ENCODE results near the gene DIP2B.

Gene DIP2B

DNA sequence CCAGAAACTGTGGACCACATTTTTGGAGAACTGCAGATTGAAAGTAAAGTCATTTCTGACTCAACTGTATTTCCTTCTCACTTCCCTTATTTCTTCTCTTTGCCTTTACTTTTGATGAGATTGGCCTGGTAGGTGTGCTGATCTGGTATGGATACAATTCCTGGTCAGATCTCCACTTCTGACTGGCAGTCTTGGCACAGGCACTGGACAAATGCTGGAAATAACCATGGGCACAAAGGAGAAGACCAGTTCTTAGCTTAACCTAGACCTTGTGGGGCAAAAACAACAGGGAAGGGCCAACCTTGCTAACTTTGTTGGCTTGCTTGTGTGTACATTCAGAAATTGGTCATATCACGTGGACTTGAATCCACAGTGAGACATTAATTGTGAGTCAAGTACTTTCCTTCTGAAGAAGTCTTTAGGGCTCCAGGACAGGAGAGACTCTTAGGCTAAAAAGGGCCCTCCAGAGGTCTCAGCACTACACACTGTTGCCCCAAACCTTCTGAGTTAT lies 75.0 kb downstream of the DIP2B start:
- no peak for DNase-seq

DNA sequence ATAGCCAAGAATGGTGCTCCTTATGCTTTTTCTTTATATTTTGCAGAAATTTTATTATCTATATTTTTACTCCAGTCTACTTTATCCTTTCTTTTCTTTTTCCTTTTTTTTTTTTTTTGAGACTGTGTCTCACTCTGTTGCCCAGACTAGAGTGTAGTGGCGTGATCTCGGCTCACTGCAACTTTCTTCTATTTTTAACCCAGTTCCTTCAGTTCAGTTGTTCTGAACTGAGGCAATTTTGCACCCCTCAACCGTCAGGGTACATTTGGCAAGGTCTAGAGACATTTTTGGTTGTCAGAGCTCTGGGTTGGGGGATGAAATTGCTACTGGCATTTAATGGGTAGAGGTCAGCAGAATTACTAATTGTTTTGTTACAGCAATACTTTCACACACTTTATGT lies 75.7 kb downstream of the DIP2B start:
- no peak for DNase-seq

DNA sequence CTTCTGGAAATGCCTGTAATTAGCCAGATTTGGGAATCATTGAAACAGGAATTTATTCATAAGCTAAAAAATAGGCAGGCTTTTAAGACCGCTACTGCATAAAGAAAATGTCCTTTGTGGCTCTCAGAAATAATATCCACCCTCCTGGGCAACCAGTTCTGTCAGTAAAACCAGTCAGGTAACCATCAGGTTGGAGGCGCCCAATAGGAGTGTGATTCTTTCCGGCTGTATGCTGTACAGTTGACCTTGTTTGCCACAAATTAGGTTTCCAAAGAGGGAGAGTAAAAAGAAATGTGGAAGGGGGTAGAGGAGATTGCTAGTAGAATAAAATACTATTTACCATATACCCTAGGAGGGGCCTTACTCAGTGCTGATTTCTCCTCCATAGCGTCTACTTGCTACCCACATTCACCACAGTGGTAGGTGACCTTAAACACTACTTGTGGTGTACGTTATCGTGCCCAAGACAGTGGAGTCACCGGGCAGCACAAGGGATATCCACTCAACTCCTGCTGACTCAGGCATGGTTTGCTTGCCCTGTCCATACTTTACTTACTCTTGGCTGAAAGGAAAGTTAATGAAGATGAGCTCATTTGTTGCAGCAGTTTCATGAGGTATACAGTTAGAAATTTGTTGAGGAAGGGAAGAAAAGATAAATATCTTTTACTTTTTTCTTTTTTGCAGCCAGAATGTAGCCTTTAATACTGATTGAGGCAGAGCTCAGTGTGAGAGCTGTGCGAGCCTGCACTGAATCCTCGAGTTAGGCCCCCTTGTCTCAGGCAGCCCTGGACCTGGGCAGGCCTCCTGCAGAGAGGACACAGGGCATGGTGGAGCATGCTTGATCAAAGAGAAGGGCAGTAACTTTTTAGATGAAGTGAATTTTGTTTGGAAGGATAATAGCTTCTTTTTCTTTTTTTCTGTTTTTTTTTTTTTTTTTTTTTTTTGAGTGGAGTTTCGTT lies 76.7 kb downstream of the DIP2B start:
- peak; percentile 50 for DNase-seq

DNA sequence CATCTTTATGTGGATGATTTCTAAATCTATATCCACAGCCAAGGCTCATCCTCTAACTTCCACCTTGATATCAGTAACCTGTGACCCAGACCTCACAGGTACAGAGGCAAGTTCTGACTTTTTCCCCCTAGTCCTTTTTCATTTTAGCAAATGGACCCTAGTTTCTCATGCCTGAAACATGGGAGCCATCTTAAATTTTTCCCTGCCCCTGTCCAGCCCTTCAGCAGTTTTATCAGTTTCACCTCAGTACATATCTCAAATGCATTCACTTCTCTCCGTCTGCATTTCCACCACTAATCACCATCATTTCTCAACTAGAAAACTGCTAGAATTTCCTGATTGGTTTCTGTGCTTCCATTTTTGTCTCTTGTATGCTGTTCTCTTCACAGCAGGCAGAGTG lies 79.3 kb downstream of the DIP2B start:
- DNase-seq, result no peak

DNA sequence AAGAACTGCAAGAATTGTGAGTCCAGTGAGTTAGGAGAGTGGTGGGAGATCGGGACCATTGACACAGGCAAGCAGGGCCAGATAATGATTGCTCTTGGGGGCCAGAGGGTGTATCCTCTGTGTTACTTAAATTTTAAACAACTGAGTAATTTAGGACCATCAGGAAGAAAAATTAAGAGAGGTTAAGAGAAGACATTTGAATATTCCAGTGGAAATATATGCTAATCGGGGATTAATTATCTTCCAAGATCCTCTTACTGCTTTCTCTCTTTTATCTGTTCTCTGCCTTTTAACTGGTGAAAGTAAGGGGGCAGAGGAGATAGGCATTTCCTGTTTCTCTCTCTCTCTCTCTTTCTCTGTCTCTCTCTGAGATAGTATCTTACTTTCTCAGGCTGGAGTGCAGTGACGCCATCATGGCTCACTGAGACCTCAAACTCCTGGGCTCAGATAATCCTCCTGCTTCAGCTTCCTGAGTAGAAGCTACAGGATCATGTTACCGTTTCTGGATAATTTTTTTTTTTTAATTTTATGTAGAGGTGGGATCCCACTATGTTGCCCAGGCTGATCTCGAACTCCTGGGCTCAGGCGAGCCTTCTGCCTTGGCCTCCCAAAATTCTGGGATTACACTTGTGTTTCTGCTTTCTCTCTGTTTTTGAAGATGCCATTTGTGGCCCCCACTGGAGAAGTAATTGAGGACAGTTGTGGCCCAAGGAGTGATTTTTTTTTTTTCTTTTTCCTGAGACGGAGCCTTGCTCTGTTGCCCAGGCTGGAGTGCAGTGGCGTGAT lies 85.1 kb downstream of the DIP2B start:
- DNase-seq, result peak; percentile 77

DNA sequence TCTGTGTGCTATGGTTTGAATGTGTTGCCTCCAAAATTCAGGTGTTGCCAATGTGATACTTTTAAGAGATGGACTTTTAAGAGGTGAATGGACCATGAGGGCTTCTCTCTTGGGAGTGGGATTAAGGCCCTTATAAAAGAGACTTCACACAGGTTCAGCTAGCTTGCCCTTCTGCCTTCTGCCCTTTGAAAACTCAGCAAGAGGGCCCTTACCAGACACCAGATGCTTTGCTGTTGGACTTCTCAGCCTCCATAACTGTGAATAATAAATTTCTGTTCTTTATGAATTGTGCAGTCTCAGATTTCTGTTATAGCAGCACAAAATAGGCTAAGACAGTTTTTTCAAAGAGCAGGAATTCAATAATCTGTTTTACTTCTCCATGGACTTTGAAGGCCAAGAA lies 86.1 kb downstream of the DIP2B start:
- DNase-seq, result no peak

DNA sequence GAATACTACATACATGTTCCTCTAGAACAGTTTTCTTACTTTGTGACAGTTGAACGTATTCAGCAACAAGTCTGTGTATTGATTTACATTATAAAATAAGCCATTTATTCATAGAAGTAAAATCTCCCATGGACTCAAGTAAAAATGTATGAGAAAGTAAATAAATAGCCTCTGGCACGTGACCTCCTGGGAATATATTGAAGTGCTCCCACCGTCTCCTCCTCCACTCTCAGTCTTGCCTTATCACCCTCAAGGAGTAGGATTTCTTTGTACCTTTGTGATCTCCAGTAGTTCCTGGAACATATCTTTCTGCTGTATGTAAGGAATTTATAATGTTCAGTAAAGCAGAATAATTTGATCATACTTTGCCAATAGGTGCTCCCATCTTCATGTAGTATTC lies 90.9 kb downstream of the DIP2B start:
- no peak for DNase-seq

DNA sequence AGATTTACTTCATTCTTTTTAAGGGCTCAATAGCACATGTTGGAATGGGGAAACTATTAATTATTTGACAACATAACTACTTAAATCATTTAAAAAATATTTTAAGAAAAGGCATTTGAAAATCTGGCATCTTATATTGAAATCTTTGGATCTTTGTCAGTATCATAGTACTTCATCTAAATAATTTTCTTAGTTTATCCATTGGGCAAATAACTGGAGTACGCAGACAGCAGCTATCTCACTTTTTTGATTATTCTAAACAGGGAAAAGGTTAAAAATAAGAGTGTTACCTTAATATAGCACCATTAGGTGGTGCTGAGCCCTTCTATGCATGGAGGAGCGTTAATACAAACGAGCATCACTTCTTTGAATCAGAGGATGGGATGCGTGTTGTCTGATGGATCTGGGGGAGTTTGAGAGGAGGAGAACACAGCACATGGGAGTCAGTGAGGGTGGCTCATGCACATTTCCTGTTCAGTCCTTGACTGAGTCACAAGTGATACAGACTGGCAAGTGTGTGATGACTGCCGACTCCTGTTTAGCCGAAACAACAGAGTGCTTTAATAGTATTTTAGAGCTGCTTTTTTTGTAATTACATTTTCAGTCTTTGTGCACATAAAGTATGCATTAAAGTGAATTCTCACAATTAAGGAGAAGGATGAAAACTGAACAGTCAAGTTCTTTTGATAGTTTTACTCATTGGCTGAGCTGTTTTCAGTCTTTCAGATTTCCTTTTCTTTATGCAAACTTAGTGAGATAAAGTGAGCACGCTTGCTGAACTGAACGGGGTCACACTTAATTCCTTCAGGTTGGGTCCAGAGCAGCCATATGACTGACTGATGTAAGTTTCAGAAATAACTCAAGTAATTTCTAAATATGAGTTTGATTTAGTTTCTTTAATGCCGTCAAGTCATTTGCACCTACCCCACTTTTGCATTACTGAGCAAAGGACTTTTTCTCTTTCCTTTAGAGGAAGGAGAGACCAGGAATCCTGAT lies 92.7 kb downstream of the DIP2B start:
- peak; percentile 75 for DNase-seq

DNA sequence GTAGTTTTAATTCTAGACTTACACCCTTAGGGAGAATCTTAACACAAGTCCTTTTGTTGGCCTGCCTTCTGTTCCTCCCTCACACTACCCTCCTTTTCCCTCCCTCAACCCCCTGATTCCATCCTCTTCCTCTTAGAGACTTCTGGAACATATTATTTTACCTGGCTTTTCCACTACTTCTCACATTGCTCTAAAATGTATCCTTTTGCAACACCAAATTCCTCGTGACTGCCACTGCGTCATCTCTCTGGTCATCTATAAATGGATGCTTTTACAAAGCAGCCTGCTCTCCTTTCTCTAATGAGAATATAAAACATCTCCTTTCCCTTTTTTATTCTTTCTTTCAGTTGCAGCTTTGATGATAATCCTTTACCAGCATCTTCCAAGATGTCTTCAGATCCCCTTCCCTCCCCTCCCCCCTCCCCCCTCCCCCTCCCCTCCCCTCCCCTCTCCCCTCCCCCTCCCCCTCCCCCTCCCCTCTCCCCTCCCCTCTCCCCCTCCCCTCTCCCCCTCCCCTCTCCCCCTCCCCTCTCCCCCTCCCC lies 93.6 kb downstream of the DIP2B start:
- DNase-seq, result no peak

DNA sequence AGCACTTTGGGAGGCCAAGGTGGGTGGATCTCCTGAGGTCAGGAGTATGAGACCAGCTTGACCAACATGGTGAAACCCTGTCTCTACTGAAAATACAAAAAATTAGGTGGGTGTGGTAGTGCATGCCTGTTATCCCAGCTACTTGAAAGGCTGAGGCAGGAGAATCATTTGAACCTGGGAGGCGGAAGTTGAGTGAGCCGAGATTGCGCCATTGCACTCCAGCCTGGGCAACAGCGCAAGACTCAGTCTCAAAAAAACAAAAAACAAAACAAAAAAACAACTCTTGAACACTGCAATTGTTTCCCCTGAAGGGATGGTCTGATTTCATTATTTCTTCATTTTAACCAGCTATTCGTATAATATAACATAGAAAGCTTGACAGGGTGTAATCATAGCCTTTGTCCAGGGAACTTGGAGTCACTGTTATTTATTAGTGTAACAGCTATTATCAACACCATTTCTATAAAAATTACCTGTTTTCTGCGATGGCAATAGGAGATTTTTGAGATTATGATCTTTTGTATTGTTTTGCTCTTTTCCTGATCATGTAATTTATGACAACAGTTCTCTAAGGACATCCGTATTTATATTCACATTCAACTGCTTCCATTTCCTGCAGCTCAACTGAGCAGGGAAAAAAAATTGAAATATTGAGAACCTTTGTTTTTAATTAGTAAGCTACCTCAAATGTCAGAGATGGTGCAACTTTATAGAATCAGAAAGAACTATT lies 94.7 kb downstream of the DIP2B start:
- DNase-seq, result no peak

DNA sequence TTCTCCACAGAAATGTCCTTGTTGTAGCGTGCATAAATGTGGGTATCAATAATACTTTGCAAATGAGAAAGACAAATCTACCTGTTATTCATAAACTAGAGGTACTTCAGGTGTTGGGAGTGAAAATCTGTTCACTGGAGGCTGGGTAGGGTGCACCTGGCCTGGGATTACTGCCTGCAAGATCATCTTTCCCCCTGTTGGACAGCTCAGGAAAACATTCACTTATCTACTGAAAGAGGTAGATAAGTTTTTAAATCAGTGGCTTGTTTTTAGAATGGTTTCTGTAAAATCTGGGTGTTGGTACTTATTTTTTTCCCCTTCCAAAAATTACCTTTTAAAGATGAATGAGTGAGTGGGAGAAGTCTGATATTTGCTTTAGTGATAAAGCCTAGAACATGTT lies 95.6 kb downstream of the DIP2B start:
- DNase-seq, result no peak

DNA sequence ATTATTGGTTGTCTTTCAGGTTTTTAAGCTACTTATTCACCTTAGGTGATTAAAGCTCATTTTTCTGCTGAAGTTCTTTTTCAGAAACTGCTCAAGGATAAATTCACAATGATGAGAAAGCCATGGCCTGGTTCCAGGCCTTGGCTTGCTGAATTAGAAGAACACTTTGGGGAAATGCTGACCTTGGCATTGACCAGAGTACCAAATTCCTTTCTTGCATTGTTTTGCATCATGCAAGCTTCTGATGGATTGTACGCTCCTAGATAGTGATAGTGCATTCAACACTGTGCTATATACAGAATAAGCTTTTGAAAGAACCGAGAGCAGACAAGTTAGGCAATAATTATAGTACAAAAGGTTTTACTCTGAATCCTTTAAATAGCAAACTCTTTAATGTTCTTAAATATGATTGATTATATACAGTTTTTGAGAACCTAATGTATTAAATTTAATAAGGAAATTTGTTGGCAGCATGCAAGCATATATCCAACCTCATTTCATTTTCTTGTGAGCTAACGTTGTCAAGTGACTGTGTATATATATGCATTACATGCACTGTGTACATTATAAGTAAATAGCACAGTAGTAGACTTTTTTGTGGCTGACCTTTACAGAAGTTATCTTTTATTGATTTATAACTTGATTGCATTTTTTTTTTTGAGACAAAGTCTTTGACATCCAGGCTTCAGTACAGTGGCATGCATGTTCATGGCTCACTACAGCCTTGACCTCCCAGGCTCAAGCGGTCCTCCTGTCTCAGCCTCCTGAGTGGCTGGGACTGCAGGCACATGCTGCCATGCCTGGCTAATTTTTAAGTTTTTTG lies 99.2 kb downstream of the DIP2B start:
- peak; percentile 92 for DNase-seq

DNA sequence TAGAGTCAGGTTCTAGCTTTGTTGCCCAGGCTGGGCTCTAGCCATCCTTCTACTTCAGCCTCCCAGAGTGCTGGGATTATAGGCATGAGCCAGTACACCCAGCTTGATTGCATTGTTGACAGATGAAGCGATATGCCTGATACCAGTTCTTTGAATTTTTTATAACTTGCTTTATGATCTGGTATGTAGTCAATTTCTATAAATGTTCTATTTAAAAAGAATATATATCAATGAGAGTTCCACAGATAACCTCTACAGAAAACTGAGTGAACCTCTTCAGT lies 99.8 kb downstream of the DIP2B start:
- no peak for DNase-seq

DNA sequence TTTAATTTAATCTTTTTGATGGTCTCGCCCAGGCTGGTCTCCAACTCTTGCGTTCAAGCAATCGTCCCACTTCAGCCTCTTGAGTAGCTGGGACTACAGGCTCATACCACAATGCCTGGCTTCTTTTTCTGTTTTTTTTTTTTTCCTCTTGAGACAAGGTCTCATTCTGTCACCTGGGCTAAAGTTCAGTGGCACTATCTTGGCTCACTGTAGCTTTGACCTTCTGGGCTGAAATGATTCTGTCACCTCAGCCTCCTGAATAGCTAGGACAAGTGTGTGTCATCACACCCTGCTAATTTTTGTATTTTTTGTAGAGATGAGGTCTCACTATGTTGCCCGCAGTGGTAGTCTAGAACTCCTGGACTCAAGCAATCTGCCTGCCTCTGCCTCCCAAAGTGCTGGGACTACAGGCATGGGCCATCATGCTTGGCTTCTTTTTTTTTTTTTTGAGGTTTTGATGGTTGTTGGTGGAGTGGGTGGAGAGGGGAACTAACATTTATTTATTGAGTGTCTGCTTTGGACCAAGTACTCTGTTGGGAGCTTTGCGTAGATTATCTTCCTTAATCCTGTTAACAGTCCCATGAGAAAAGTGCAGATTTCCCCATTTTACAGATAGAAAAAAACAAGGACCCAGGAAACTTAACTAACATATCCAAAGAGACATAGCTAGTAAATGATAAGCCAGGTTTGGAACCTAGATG lies 102.0 kb downstream of the DIP2B start:
- DNase-seq, result no peak

DNA sequence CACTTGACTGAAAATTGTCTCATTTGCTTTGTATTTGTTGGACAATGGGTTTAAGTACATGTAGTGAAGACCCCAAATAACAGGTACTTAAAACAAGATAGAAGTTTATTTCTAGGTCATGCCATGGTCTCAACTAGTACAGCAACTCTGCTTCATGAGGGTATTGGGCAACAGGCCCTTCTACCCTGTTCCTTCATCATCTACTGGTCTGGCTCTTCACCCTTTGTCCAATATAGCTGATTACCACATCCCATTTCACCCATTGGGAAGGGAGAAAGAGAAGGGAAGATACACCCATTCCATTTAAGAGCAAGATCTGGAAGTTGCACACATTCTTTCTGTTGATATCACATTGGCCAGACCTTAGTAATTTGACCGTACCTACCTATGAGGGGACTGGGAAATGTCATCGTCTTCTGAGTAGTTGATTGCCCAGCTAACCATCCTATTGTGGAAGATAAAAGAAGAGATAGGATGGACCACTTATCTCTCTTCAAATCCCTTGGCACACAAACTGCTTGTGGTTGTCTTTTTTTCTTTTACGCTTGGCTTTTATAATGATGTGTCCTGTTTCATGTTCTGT lies 104.6 kb downstream of the DIP2B start:
- DNase-seq, result no peak

DNA sequence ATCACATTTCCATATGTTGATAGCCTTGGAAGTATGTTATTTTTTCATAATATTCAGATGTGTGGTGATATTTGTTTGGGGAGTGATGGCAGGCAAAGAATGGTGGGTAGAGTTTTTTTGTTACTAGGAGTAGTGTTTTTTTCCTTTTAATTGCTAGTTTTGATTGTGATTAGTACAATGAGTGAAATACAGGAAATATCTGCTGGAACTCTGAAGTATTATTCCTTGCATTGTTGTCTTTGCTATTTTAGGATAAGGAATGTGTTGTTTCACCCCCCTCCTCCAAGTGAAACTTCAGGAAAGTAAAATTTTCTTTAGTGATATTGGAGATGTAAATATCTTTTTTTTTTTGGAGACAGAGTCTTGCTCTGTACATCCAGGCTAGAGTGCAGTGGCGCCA lies 105.4 kb downstream of the DIP2B start:
- DNase-seq, result no peak

DNA sequence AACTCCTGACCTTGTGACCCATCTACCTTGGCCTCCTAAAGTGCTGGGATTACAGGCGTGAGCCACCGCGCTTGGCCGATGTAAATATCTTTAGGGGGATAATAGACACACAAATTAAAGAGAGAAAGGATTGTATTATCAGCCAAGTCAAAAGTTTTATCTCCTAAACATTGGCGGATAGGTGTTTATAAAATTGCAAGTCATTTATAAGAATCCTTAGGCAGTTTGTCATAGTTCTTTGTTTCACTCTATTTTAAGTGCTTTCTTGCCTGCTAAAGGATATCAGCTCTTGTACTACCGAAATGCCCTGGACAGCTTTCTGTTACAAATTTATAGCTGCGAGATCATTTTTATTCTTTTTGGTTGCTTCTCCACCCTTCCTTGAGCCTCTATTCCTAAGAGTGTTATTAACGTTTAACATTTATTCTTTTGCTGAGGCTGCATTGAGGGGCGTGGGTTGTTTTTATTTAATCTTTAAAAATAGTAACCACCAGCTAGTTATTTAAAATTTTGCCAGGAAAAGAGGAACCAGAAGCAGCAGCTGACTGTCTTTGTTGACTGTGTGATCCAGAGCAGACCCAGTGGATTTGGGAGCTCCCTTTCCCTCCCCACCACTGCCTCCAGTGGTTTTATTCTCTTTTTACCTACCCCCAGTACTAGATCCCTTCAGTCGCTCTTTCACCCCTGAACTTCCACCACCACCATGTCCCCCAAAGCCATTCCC lies 106.4 kb downstream of the DIP2B start:
- DNase-seq, result no peak

DNA sequence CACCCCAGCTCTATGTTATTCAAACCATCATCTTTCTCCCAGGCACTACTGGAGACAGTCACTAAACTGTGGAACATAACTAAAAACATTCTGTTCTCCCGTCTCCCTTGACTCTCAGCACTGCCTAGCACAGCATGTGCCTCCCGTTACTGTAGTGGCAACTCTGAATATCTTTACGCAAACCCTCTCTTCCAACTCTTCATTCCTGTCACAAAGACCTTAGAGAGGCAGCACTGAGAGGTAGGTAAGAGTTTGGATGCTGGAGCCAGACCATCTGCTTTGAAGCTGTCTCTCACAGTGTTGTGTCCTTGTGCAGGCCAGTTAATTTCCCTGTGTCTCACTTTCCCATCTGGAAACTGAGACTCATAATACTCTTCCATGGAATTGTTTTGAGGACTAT lies 108.1 kb downstream of the DIP2B start:
- DNase-seq, result no peak

DNA sequence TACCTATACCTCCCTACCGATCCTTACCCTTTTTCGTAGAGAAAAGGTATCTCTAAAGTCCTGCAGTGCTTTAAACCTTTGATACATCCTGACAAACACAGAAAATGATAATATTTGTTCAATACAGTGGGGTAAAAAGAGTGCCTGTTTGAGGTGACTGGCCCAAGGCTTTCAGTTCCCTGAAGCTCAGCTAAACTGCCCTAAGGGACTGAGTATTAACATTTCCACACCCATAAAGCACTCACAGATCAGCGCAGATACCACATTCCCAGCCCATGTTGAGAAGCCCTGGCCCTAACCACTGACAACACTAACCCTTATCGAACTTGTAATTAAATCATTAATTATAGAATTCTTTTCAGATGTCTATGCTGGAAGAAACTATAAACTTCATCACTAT lies 108.7 kb downstream of the DIP2B start:
- DNase-seq, result no peak

All from fibroblast of upper back skin (primary cell).